Activated naive CD8-positive, alpha-beta T cell treated with anti-CD3 and anti-CD28 coated beads for 36 hours (primary cell): Measurements from ENCODE around the gene WDR82. TPM values are rescaled to one million over a fixed set of nuclear protein-coding genes. Genes with fewer than 3 reads are reported as not detected.

Source experiments
- DNase-seq: peaks from one replicate; pipeline ENCODE4 v3.0.0; 2021
- H3K27ac Mint-ChIP-seq: one replicate; pipeline ENCODE4 v1.8.0; 2022; ENCODE audit warnings: mild to moderate bottlenecking, moderate library complexity, mixed read lengths
- H3K27me3 Mint-ChIP-seq: one replicate; pipeline ENCODE4 v1.8.0; 2022; ENCODE audit warnings: mild to moderate bottlenecking, mixed read lengths
- H3K36me3 Mint-ChIP-seq: one replicate; pipeline ENCODE4 v1.8.0; 2021; ENCODE audit warnings: mild to moderate bottlenecking, mixed read lengths
- H3K4me1 Mint-ChIP-seq: one replicate; pipeline ENCODE4 v1.8.0; 2021; ENCODE audit warnings: mixed read lengths
- H3K4me3 Mint-ChIP-seq: one replicate; pipeline ENCODE4 v1.8.0; 2022; ENCODE audit warnings: mild to moderate bottlenecking, moderate library complexity, mixed read lengths
- H3K9me3 Mint-ChIP-seq: one replicate; pipeline ENCODE4 v1.8.0; 2022; ENCODE audit warnings: mixed read lengths
- total RNA-seq, 2 experiments: library from RNA; stranded (reverse); gene quantifications; one replicate each; pipeline ENCODE4 v1.2.3, GENCODE V29; 2021

The WDR82 gene
- total RNA-seq, 2 experiments from 2014 or later: 121 to 123 TPM

- H3K9me3 Mint-ChIP-seq: no peaks in the 10 kb centered on the region
- no peak for DNase-seq
- H3K4me3 Mint-ChIP-seq: no peak overlapping the region
- peaks cover 46% of the 10 kb centered on the region for H3K4me1 Mint-ChIP-seq
- peaks cover 21% of the 10 kb centered on the region for H3K36me3 Mint-ChIP-seq
- no peaks in the 10 kb centered on the region for H3K27me3 Mint-ChIP-seq
- peak overlapping the region; percentile 68 for H3K27ac Mint-ChIP-seq
Measured at GRCh38 chr3:52233968-52234367, 44.5 kb downstream of the WDR82 start.

GRCh38 chr3:52233108-52233591 lies 45.3 kb downstream of the WDR82 start:
- DNase-seq: no peak
- peak overlapping the region; percentile 7 for H3K4me3 Mint-ChIP-seq
- H3K27ac Mint-ChIP-seq: peak overlapping the region; percentile 76
- peaks cover 21% of the 10 kb centered on the region for H3K36me3 Mint-ChIP-seq
- H3K4me1 Mint-ChIP-seq: peaks cover 44% of the 10 kb centered on the region
- H3K9me3 Mint-ChIP-seq: no peaks in the 10 kb centered on the region
- no peaks in the 10 kb centered on the region for H3K27me3 Mint-ChIP-seq

DNA sequence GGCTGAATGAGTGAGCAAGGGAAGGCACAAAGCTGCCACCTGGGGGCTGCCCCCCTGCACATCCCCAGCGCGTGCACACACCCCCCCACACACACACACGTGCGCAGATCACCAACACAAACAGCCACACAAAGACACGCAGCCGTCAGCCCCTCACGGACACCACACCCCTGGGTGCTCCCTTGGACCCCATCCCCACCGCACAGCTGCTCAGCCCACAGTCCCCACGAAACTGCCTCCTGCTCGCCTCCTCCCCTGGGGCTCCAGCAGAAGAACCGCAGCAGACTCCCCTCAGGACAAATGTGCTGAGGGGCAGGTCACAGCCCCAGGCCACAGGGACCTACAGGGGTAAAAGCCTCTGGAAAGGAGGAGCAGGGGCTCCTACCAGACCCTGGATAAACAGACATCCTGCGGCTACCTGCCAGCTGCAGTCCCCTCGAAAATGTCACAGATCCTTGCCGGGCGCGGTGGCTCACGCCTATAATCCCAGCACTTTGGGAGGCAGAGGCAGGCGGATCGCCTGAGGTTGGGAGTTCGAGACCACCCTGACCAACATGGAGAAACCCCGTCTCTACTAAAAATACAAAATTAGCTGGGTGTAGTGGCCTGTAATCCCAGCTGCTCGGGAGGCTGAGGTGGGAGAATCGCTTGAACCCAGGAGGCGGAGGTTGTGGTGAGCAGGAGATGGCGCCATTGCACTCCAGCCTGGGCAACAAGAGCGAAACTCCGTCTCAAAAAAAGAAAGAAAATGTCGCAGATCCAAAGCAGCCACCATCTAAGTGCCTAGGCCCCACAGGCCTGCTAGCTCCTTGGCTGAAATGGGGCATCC lies 46.0 kb downstream of the WDR82 start:
- Mint-ChIP-seq H3K4me3 (no peak overlapping the region), H3K4me1 (peaks cover 41% of the 10 kb centered on the region), H3K27ac (peak overlapping the region; percentile 76), H3K36me3 (peaks cover 21% of the 10 kb centered on the region), H3K27me3 (no peaks in the 10 kb centered on the region), H3K9me3 (no peaks in the 10 kb centered on the region)
- no peak for DNase-seq

GRCh38 chr3:52231502-52232278 lies 46.8 kb downstream of the WDR82 start:
- Mint-ChIP-seq H3K27ac (peak overlapping the region; percentile 88), H3K36me3 (peaks cover 21% of the 10 kb centered on the region), H3K4me3 (no peak overlapping the region), H3K27me3 (no peaks in the 10 kb centered on the region), H3K4me1 (peaks cover 40% of the 10 kb centered on the region), H3K9me3 (no peaks in the 10 kb centered on the region)
- peak; percentile 88 for DNase-seq

GRCh38 chr3:52230889-52231499 lies 47.5 kb downstream of the WDR82 start:
- Mint-ChIP-seq H3K9me3 (no peaks in the 10 kb centered on the region), H3K36me3 (peaks cover 21% of the 10 kb centered on the region), H3K4me1 (peaks cover 40% of the 10 kb centered on the region), H3K4me3 (no peak overlapping the region), H3K27ac (peak overlapping the region; percentile 88), H3K27me3 (no peaks in the 10 kb centered on the region)
- DNase-seq: no peak

GRCh38 chr3:52230461-52230860 lies 48.0 kb downstream of the WDR82 start:
- Mint-ChIP-seq H3K27ac (no peak overlapping the region), H3K9me3 (no peaks in the 10 kb centered on the region), H3K27me3 (no peaks in the 10 kb centered on the region), H3K4me3 (no peak overlapping the region), H3K4me1 (peaks cover 40% of the 10 kb centered on the region), H3K36me3 (peaks cover 21% of the 10 kb centered on the region)
- DNase-seq: no peak

DNA sequence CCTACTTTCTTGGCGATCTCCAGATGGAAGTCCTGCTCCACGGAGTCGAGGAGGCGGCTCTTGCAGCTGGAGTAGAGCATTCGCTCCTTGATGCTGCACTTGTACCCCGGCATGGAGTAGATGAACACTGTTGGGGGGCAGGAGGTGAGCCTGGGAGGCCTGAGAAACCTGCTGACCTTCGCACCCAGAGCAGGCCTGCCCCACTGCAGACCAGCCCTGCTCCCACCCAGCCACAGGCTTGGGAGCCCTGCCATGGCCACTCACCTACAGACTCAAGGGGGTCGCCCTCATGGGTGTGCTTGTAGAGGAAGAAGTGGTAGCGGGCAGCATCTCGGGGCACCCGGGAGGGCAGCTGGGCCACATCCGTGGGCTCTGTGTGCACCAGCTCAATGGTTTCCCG lies 48.8 kb downstream of the WDR82 start:
- Mint-ChIP-seq H3K4me3 (no peak overlapping the region), H3K4me1 (peaks cover 41% of the 10 kb centered on the region), H3K27ac (no peak overlapping the region), H3K36me3 (peaks cover 21% of the 10 kb centered on the region), H3K9me3 (no peaks in the 10 kb centered on the region), H3K27me3 (no peaks in the 10 kb centered on the region)
- no peak for DNase-seq

- H3K27ac Mint-ChIP-seq: no peak overlapping the region
- no peaks in the 10 kb centered on the region for H3K9me3 Mint-ChIP-seq
- no peak overlapping the region for H3K4me3 Mint-ChIP-seq
- no peaks in the 10 kb centered on the region for H3K27me3 Mint-ChIP-seq
- H3K4me1 Mint-ChIP-seq: peaks cover 40% of the 10 kb centered on the region
- H3K36me3 Mint-ChIP-seq: peaks cover 20% of the 10 kb centered on the region
- DNase-seq: no peak
Measured at GRCh38 chr3:52228751-52229291, 49.6 kb downstream of the WDR82 start.

DNA sequence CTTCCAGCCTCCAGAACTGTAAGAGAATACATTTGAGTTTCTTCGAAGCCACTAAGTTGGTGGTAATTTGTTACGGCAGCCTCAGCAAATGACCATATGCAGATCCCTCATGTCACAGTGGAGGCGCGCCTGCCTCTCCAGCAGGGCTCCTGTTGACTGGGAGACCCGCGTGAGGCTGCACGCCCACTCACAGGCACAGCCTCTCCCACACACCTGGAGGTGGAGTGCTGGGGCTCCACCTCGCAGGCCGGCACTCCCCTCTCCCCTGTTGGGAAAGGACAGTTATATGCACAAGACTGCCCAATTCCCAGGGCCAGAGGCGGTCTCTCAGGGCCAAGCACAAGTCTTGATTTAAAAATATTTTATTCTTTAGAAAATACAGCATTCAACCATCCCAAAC lies 50.2 kb downstream of the WDR82 start:
- Mint-ChIP-seq H3K9me3 (no peaks in the 10 kb centered on the region), H3K4me3 (no peak overlapping the region)

GRCh38 chr3:52227766-52228165 lies 50.7 kb downstream of the WDR82 start:
- H3K4me1 Mint-ChIP-seq: peaks cover 46% of the 10 kb centered on the region
- no peak overlapping the region for H3K4me3 Mint-ChIP-seq
- H3K27me3 Mint-ChIP-seq: no peaks in the 10 kb centered on the region
- H3K36me3 Mint-ChIP-seq: peaks cover 19% of the 10 kb centered on the region
- no peaks in the 10 kb centered on the region for H3K9me3 Mint-ChIP-seq
- DNase-seq: no peak
- peak overlapping the region; percentile 20 for H3K27ac Mint-ChIP-seq

More for the DNA sequence above, 50.2 kb downstream of the WDR82 start:
- Mint-ChIP-seq H3K4me1 (peaks cover 42% of the 10 kb centered on the region), H3K36me3 (peaks cover 19% of the 10 kb centered on the region), H3K27me3 (no peaks in the 10 kb centered on the region), H3K27ac (peak overlapping the region; percentile 20)
- no peak for DNase-seq

GRCh38 chr3:52227117-52227516 lies 51.3 kb downstream of the WDR82 start:
- Mint-ChIP-seq H3K27me3 (no peaks in the 10 kb centered on the region), H3K36me3 (peaks cover 16% of the 10 kb centered on the region), H3K9me3 (no peaks in the 10 kb centered on the region), H3K4me1 (peaks cover 47% of the 10 kb centered on the region), H3K4me3 (no peak overlapping the region), H3K27ac (peak overlapping the region; percentile 90)
- no peak for DNase-seq

- H3K27me3 Mint-ChIP-seq: no peaks in the 10 kb centered on the region
- no peaks in the 10 kb centered on the region for H3K9me3 Mint-ChIP-seq
- no peak for DNase-seq
- H3K4me1 Mint-ChIP-seq: peaks cover 50% of the 10 kb centered on the region
- peak overlapping the region; percentile 90 for H3K27ac Mint-ChIP-seq
- H3K36me3 Mint-ChIP-seq: peaks cover 12% of the 10 kb centered on the region
- peak overlapping the region; percentile 62 for H3K4me3 Mint-ChIP-seq
Measured at GRCh38 chr3:52226229-52226817, 52.1 kb downstream of the WDR82 start.

DNA sequence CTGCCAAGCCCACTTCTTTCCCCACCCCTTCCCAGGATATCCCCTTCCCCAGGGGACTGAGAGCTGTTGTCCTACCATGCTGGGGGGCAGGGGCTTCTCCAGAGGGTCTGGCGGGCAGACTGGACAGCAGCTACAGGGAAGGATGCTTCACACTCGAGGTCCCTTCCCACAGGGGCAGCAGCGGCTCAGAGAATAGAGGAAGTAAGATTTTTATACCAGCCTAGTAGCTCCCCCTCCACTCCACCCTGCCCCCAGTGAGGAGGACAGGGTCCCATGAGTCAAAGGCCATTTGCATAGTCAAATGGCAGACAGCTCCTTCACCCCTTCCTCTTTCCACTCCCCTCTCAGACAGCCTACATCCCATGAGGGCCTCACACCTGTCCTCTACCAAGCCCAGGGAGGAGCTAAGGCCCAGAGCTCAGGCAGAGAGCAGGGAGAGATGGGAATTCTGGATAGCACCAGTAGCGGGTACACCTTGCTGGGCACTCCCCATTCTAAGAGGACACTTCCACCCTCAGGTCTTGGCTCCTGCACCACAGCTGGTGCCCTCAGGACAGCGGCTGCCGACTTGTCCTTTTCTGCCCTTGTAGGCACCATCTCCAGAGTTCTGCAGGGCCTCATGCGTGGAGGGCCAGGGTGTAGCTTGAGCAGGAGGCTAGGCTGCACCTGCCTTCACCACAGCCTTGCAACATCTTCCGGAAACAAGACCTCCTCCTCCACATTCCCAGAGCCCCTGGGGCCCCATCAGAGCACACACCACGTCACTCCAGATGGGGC lies 52.8 kb downstream of the WDR82 start, which contains the start of gene TLR9:
Gene TLR9, minus strand, starts transcription at position 194 of the 777 bp plus-strand sequence. Its CDS starts 116 bp downstream, at position 78.
- no peaks in the 10 kb centered on the region for H3K27me3 Mint-ChIP-seq
- peak; percentile 52 for DNase-seq
- peak within 1 kb of the TSS; percentile 90 for H3K27ac Mint-ChIP-seq
- no peaks in the 10 kb centered on the region for H3K9me3 Mint-ChIP-seq
- peaks cover 8% of the 10 kb centered on the region for H3K36me3 Mint-ChIP-seq
- H3K4me3 Mint-ChIP-seq: peak within 1 kb of the TSS; percentile 62
- peaks cover 52% of the 10 kb centered on the region for H3K4me1 Mint-ChIP-seq
